Ishikawa (cell line): Measurements from ENCODE around the gene RGS14.

Experiments used
- CEBPB ChIP-seq: IDR thresholded peaks from 2 replicates; pipeline ENCODE4 v1.6.1; 2012
- CREB1 ChIP-seq: IDR thresholded peaks from 2 replicates; pipeline ENCODE4 v1.6.1; 2012; ENCODE audit warnings: low read depth
- EGR1 ChIP-seq: IDR thresholded peaks from 2 replicates; pipeline ENCODE4 v1.6.1; 2012
- EP300 ChIP-seq: IDR thresholded peaks from 2 replicates; pipeline ENCODE4 v1.6.1; 2012; ENCODE audit warnings: borderline replicate concordance
- FOXM1 ChIP-seq: IDR thresholded peaks from 2 replicates; pipeline ENCODE4 v1.6.1; 2012; ENCODE audit warnings: low read depth, borderline replicate concordance
- NFIC ChIP-seq: IDR thresholded peaks from 2 replicates; pipeline ENCODE4 v1.6.1; 2012
- RAD21 ChIP-seq: IDR thresholded peaks from 2 replicates; pipeline ENCODE4 v1.6.1; 2012; ENCODE audit warnings: low read depth
- TAF1 ChIP-seq: IDR thresholded peaks from 2 replicates; pipeline ENCODE4 v1.6.1; 2012; ENCODE audit warnings: low read depth, mild to moderate bottlenecking
- TCF12 ChIP-seq: IDR thresholded peaks from 2 replicates; pipeline ENCODE4 v1.6.1; 2012; ENCODE audit warnings: low read depth
- TEAD4 ChIP-seq: IDR thresholded peaks from 2 replicates; pipeline ENCODE4 v1.6.1; 2012
- USF1 ChIP-seq: IDR thresholded peaks from 2 replicates; pipeline ENCODE4 v1.6.1; 2012
- YY1 ChIP-seq: IDR thresholded peaks from 2 replicates; pipeline ENCODE4 v1.6.1; 2012; ENCODE audit warnings: low read depth
- ZBTB7A ChIP-seq: IDR thresholded peaks from 2 replicates; pipeline ENCODE4 v1.6.1; 2012; ENCODE audit warnings: low read depth
- TF ChIP-seq, protein P1 (sequence below): IDR thresholded peaks from 2 replicates; pipeline ENCODE4 v1.6.1; 2012; ENCODE audit warnings: low read depth, mild to moderate bottlenecking
- TF ChIP-seq, protein P2 (sequence below): IDR thresholded peaks from 2 replicates; pipeline ENCODE4 v1.6.1; 2012

RGS14 gene

GRCh38 chr5:177334155-177334551, 23.6 kb upstream of the RGS14 start:
- no peak for TF ChIP-seq CREB1
- no peak for TF ChIP-seq TCF12
- TF ChIP-seq RAD21: no peak
- no peak for TF ChIP-seq EP300
- TF ChIP-seq, protein P1, sequence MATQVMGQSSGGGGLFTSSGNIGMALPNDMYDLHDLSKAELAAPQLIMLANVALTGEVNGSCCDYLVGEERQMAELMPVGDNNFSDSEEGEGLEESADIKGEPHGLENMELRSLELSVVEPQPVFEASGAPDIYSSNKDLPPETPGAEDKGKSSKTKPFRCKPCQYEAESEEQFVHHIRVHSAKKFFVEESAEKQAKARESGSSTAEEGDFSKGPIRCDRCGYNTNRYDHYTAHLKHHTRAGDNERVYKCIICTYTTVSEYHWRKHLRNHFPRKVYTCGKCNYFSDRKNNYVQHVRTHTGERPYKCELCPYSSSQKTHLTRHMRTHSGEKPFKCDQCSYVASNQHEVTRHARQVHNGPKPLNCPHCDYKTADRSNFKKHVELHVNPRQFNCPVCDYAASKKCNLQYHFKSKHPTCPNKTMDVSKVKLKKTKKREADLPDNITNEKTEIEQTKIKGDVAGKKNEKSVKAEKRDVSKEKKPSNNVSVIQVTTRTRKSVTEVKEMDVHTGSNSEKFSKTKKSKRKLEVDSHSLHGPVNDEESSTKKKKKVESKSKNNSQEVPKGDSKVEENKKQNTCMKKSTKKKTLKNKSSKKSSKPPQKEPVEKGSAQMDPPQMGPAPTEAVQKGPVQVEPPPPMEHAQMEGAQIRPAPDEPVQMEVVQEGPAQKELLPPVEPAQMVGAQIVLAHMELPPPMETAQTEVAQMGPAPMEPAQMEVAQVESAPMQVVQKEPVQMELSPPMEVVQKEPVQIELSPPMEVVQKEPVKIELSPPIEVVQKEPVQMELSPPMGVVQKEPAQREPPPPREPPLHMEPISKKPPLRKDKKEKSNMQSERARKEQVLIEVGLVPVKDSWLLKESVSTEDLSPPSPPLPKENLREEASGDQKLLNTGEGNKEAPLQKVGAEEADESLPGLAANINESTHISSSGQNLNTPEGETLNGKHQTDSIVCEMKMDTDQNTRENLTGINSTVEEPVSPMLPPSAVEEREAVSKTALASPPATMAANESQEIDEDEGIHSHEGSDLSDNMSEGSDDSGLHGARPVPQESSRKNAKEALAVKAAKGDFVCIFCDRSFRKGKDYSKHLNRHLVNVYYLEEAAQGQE: no peak
- TF ChIP-seq NFIC: no peak
- TF ChIP-seq TAF1: no peak
- TF ChIP-seq FOXM1: no peak
- no peak for TF ChIP-seq ZBTB7A
- no peak for TF ChIP-seq YY1
- TF ChIP-seq EGR1: no peak
- TF ChIP-seq, protein P2, sequence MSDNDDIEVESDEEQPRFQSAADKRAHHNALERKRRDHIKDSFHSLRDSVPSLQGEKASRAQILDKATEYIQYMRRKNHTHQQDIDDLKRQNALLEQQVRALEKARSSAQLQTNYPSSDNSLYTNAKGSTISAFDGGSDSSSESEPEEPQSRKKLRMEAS: no peak
- no peak for TF ChIP-seq TEAD4
- no peak for TF ChIP-seq CEBPB
- no peak for TF ChIP-seq USF1

DNA sequence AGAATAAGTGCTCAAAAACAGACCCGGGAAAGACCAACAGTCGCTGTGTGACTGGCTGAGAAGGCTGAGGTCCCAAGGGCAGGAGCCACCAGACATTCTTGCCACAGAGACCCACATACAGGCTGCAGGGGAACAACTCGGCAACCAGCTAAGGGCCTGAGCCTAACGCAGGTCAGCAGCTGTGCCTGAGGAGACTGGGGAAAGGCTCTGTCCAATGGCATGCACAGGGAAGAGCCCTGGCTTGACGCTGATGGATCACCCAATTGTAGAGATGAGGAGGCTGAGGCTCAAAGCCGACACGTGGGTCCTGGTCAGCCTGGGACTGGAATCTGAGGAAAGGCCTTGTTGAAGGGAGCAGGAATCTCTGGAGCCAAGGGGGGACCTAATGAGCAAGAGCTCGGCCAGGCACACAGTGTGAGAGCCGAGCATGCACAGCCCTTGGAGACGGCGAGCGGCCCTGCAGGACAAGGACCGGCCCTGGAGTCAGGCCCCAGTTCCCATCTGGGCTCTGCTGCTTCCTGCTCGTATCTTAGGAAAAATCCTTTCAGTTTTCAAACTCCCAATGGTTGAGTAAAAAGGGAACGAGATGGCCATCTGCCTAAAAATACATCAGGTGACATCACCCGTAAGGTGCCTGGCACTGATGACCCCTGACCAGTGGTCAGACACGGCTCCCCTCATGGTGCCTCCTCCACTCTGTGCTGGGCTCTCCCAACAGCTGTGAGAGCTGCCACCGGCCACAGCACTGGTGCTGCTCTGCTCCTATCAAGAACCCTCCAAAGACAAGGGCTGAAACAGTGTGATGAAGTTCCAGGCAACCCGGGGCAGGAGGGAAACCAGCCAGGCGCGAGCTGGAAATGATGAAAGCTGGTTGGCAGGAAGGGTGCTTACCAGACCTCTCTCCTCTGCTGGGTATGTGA, 22.7 kb upstream of the RGS14 start:
- TF ChIP-seq TAF1 (no peak), ZBTB7A (no peak), YY1 (no peak), CEBPB (no peak), TEAD4 (no peak), EGR1 (no peak), USF1 (no peak), NFIC (no peak), EP300 (no peak), CREB1 (no peak)
- TF ChIP-seq, protein P2: no peak
- TF ChIP-seq, protein P1: no peak

DNA sequence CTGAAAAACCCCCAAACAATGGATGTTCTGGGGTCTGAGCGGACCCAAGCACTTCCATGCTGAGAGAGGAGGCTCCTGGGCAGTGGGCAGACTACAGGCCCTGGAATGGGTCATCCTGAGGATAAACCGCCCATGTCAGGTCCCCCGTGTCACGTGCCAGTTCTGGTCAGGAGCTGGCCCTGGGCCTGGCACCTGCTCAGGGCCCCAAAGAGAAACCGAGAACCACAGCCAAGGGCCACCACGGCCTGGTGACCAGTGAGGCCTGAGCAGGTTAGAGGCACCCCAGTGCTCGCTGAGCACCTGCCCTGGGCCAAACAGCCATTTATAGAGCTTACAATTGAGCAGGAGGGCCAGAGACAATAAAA, 22.0 kb upstream of the RGS14 start:
- no peak for TF ChIP-seq TCF12

GRCh38 chr5:177336112-177336511, 21.6 kb upstream of the RGS14 start:
- TF ChIP-seq EP300 (no peak), EGR1 (no peak), TCF12 (no peak), RAD21 (no peak), NFIC (no peak), TEAD4 (no peak), FOXM1 (no peak), TAF1 (no peak), YY1 (no peak), ZBTB7A (no peak), CEBPB (no peak), CREB1 (no peak), USF1 (no peak)
- TF ChIP-seq, protein P1: no peak
- TF ChIP-seq, protein P2: no peak
